Hindlimb muscle (tissue), 1 donor: ENCODE data around the gene SIX3. TPM values are rescaled to one million over a fixed set of nuclear protein-coding genes. Genes with fewer than 3 reads are reported as not detected.

Source experiments
- DNase-seq: peaks from one replicate; pipeline ENCODE4 v3.0.0-alpha.2; 2013
- polyA plus RNA-seq: library from polyadenylated mRNA; unstranded; fragments of 120-200 nt; gene quantifications from one replicate; pipeline ENCODE4 v1.2.1, GENCODE V29; 2013; ENCODE audit not compliant: insufficient read length

Gene SIX3
- polyA plus RNA-seq, 1 donor: not detected

DNA sequence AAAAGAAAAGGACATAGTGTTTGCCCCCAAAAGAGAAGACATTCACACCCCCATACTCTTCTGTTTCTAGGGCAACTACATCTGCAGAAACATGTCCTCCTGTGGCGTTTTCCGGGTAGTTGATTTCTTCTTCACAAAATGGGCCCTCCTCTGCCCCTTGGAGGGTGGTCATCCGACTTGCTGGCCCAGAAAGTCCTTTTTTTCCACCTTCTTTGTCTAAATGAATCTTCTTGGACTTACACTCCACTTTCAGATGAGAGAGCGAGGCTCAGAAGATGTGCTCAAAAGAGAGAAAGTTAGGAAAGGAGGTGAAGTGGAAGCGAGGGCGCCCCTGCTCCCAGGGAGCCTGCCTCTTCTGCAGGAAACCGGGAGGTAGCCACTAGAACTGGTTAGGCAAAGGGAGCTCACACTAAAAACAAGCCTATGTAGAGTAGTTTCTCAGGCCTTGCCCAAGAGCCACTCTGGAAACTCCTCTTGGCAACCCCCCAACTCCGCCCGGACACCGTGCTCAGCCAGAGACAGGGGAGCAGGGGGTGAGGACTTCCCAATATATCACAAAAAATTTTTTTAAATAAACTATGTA is 10.2 kb upstream of the SIX3 start:
- no peak for DNase-seq

DNA sequence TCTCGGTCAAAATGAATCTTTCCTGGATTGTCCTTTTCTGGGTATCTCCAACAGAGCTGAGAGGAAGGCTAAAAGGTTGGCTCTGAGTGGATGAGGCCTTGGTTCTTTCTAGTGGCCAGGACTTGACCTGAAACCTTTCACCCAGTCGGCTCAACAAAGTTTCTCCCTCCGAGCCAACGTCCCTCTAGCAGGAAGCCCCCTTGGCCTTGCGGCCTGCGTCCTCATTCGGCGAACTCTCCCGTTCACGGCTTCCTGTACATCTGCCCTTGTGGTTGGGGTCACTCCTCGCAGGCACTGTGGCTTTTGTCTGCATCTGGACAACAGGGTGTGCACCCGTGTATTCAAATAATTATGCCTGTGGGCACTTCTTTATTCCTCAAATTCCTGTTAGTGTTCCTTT is 9.4 kb upstream of the SIX3 start:
- DNase-seq: no peak

DNA sequence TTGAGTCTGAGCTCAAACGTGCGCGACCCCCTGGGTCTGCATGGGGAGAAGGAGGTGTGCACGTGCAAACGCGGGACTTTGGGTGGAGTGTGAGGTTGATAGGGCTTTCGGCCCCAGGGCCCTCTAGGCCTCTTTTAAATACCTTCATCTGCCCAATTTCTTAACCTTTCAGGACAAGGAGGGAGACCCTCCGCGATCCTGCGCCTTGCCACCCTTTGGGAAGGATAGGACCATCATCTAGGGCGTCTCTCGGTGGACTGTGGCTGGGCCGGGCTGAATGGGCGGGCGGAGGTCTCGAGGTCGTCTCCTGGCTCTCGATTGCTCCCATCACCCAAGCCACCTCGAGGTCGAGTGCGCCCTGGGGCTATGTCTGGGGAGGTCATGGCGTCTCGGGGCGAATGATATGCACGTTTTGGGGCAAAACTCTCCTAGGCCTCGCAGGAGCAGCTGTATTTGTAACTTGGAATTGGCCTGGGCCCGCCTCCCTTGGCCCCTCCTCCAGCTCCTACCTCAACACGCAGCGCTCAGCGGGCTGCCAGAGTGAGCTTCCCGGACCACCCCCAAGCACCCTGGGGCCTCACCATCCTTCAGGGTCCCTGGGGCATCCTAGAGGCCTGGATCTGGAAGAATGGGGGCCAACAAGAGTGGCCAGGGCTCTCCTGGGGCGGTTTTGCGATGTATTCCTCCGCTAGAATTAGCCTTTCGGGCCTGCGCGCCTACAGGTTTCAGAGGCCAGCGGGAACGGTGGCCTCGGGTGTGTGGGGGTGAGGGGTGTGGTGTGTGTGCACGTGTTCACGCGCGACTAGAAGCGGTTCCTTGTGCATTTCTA is 8.7 kb upstream of the SIX3 start:
- no peak for DNase-seq

DNA sequence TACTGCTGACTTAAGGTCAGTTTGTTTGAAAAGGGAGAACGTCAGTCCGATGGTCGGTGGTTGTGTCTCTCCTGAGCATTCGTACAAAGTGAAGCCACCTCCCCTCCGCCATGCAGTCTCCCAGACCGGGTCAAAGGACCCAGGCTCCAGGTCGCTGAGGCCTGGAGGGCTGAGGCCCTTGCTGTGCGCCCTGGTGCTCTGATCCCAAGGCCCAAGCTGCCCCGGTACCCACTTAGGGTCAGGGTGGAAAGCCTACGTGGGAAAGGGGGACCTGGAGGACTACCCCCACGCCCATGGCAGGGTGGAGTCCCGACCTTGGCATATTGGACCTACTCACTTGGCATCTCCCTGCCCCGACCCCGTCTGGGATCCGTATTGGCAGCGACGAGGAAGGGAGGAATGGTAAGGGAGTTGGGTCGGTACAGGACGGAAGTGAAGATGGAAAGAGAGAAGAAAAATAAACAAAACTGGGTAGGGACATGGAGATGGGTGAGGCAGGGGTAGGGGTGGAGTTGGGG is 8.0 kb upstream of the SIX3 start:
- DNase-seq: no peak

DNA sequence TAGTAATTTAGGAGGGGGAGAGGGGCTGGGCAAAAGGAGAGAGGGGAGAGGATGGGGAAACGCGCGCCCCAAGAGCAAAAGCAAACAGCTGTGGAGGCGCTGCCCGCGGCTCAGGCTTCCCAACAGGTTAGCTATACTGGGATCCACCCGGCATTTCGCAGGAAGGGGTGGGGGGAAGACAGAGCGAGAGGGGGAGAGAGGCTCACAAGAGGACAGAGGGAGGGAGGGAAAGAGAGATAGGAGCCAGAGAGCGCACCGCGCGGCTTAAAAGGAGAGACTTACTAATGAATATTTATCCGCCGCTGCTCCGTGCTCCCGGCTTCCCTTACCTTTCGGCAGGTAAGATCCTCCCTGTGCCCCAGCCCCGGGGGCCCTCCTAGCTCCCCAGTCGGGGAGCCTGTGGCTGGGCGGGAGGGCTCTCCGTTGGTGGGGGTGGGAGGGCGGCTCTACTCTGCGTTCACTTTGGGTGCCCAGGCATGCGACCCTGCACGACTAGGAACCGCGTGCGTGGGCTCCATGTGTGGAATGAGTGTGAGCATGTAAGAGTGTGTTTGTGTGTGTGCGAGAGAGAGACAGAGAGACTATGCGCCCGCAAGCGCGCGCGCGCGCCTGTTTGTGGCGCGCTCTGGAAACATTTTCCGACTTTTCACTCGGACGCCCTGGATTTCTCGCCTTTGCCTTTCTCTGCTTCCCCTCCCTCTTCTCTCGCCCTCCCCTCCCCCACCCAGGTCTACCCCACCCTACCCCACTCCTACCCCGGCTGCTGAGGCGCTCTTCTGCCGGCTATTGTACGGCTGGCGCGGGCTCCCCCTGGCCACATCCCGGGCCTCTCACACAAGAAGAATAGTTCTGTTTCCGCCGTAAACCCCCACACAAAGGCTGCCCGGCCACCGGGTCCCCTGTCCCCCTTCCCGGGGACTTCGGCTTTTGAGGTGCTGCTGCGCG is 7.2 kb upstream of the SIX3 start:
- DNase-seq: no peak

DNA sequence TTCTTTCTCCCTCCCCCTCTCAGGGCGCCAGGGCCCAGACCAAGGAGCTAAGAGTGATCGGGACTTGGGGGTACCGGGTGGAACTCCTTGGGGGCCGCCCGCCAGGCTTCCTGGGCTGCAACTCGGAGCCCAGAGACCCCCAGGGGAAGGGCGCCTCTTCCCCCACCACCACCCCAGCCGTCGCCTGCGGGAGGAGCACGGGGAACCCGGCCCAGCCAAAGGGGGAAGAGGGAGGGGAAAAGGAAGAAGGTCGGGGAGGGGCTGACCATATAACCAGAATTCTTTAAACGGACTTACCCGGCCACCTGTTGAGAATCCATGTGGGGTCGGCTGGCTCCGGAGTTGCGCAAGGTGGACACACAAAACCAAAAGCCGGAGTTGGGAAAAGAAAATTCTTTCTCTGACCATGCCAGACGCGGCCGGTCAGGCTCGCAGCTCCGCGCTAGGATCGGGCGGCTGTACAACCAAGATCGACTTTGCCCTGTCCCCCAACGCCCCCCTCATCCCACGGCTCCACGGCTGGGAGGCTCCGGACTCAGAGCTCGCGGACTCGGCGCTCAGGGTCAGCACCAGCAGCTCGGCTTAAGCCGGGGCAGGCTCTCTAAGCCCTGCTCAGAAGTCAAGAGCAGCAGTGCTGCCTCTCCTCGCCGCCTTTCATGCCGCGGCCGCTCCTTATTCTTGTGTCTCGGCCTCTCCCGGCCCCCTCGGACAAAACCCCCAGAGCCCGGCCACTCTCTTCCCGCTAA is 6.3 kb upstream of the SIX3 start:
- DNase-seq: no peak

DNA sequence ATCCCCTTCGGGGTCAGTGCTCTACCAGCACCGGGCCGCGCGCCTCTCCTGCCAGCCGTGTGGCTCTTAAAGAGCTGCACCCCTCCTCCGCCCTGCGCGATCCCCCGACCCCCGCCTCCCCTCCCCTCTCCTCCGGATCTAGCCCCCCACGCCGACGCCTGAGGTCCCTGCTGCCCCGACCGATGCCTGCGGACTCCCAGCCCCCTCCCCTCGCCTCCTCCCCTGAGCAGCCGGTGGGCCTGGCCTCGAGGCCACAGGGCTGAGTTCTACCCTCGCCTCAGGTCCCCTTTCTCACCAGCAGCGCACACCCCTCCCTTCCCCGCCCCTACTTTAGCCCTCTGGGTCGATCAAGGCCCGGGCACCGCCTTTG is 5.8 kb upstream of the SIX3 start:
- no peak for DNase-seq

DNA sequence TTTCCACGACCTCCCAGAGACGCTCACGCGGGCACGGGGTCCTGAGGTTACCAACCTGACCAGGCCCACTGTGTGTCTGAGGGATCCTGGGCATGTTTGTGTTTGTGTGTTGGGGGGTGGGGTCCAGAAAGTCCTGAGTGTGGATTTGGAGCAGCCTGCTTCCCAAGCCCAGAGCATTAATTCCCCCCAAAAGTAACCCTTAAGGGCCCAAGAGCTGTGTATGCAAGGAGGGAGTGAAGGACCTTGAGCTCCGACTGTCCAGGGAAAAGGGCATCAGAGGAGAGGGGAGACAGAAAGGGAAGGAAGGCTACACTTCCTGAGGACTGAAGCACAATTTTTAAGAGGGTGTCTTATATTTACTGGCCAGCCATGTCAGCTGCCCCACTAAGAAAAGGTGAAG is 5.2 kb upstream of the SIX3 start:
- DNase-seq: no peak

DNA sequence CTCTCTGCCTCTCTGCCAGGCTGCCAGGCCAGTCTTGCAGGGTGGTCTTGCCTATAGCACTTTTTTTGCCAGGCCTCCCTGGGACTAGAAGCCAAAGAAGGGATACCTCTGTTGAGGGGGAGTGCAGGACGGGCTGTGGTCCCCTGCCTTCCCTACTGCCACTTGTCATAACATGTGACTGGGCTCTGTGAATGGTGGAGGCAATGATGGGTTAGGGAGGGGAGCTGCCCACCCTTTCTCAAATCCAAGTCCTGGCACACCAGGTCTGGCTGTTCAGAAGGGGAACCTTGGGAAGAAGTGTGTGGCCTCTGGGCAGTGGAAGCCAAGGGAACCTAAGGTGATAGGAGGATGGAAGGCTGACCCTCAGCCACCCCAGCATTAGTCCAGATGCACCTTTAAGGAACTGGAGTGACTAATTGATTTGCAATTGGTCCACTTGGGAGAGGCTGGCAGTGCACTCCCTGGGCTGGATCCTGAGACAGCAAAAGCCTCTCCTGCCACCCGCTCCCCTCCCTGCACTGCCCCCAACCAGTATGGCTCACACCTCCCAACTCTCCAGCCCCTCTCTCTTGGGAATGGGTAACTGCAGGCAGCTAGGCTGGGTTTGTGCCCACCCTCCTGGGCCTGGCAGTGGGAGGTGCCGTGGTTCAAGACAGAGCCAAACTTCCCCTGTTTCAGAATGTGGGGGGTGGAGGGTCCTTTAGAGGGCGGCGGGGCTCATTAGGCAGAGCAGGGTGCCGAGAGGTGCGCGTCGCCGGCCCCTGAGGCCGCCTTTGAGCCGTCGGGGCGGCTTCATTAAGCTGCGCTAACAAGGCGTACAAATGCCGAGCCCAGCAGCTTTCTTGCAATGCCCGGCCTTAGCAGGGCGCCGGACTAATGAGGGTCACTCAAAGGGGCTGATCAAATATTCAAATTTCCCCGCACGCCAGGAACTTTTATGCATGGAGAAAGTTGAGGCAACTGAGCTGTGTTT is 4.5 kb upstream of the SIX3 start:
- no peak for DNase-seq

DNA sequence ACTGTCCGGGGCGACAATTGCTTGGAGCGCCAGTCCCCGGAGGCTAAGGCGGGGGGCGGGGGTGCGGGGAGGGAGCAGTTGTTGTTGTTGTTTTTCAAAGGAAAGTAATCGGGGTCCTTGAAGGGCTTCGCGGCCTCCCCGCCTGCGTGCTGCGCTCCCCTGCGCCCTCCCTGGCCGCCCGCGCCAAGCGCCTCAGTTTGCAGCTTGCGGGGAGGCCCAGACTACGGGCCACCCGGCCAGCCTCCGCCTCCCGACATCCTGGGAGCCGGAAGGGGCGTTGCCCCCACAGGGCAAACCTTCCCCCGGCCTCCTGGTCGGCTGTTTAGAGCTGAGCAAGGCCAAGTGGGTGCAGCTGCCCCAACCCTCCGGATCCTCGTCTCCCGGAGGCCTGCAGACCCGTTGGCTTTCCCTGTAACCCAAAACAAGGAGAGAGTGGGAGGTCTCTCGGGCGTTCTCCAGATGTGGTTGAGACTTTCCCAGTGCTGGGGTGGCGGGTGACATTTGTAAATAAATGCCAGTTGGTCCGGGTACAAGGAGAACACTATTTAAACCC is 3.7 kb upstream of the SIX3 start:
- DNase-seq: no peak

DNA sequence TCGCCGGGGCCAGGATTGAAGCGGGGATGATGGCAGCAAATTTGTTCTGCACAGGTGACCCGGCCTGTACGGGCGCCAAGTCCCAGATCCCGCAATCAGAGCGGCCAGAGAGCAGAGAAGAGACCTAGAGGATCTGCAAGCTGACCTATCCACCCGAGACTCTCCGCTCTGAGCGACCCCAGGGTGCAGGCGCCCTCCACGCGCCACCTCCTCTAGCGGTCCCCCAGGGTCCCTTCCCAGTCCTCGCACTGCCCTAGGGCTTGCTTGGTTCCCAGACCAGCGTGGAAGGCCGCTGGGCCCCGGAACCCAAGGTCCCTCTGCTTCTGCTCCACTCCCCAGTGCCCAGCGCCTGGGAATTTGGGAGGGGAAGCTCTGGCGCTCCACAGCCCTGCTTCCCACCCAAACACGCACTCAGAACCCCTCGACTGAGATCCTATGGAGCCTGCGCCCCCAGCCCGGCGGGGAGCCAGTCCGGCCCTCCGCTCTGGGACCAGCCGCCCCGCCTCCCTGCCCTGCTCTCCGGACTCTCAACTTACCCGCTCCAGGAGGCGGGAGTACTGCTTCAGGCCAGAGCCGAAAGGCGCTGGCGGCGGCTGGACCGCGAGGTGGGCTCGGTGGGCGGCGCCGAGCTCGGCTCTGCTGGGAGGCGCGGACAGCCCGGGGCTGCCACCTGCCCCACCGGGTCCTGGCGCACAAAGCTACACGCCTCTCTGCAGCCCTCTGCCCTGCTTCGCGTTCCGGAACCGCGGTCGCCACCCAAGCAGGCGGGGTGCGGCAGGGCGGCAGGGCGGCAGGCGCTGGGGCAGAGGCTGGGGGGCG is 3.0 kb upstream of the SIX3 start:
- no peak for DNase-seq

DNA sequence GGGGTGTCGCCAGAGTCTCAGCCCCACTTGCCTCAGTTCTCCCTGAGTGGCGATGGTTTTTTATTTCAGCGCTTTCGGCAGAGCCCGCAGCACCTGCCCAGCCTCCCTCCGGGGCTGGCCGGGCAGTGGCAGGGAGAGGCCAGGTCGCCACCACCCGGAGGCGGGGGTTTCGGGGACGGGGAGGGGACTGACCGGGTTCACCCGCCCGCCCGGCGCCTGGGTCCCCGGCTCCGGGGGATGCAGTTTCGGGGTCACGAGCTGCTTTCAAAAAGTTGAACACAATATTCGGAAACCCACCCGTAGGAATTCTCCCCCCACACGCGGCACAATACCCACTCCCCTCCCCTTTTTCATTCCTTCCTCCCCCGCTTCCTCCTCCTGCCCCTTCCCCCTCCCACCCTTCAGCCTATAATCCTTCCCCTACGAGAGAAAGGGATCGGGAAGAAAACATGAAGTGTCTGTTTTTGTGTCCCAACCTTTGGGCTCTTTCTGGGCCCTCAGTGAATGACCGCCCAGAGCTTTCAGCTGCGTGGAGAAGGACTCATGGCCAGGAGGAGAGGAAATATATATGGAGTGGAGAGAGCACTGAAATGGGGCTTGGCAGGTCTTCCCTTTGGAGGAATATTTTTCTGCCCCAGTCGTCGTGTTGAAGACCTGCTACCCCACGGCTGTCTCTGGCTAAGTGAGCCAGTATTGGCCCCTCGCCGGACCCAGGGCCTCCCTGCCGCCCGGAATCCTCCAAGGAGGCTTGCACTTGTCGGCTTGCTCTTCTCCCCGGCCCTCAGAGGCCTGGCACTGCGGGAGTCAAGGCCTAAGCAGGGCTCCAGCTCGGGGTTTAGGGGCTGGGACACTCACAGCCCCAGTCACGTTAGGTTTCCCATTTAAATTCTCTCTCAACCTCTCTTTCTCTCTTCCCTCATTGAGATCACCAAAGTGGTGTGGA is 2.1 kb upstream of the SIX3 start:
- no peak for DNase-seq

DNA sequence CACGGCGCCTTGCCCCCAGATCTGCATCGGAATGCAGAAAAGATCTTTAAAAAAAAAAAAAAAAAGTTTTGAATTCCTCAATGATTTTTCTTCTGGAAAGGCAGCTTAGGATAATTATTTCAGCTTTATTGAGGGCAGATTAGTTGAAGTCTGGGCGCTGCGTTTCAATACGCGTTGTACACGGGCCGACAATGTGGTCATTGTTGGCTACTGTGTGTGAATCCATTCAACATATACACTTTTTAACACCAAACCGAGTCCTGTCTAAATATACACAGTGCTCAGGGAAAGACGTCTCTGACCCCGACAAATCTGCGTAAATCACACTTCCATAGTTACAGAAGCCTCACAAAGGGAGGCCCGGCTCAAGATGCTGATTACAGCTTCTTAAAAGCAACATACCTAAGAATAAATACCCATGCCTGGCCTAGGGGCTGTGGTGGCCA is 1.4 kb upstream of the SIX3 start:
- no peak for DNase-seq

DNA sequence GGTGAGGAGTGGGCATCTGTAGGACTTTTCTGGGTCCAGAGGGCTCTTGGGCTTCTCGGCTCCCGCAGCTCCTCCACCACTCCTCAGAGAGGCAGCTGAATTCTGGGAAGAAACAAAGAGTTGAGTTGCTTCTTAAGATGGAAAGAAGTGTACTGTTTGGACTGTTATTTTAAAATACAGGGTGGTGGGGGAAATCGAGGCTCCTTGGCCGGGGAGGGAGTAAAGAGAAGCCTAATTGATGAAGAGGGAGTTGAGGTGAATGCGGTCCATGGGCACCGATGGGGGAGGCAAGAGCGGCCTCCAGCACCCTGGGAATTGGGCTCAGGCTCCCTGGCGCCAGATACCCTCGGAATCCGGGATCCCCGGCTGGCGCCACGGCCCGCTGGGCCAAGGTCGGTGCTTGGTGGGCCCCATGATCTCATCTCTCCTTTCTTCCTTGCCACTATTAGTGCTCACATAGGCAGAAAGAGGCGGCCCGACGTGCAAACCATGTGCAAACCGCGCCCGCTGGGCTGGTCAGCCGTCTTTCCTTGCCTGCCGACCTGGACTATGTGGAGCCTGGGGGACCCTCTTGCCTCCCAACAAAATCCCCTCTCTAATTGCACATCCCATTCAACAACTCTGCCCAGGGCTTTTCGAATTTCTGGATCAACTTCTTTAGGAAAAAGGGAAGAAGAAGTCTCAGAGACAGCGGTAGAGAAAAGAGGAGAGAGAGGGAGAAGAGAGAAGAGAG is 604 bp upstream of the SIX3 start:
- no peak for DNase-seq

DNA sequence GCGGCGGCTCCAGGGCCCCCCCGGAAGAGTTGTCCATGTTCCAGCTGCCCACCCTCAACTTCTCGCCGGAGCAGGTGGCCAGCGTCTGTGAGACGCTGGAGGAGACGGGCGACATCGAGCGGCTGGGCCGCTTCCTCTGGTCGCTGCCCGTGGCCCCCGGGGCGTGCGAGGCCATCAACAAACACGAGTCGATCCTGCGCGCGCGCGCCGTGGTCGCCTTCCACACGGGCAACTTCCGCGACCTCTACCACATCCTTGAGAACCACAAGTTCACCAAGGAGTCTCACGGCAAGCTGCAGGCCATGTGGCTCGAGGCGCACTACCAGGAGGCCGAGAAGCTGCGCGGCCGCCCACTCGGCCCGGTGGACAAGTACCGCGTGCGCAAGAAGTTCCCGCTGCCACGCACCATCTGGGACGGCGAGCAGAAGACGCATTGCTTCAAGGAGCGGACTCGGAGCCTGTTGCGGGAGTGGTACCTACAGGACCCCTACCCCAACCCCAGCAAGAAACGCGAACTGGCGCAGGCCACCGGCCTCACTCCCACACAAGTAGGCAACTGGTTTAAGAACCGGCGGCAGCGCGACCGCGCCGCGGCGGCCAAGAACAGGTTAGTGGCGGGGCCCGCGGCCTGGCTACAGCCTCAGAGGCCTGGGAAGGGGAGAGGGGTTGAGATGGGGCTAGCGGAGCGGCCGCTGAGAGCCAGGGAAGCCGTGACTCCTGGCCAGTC is 965 bp downstream of the SIX3 start:
- no peak for DNase-seq

DNA sequence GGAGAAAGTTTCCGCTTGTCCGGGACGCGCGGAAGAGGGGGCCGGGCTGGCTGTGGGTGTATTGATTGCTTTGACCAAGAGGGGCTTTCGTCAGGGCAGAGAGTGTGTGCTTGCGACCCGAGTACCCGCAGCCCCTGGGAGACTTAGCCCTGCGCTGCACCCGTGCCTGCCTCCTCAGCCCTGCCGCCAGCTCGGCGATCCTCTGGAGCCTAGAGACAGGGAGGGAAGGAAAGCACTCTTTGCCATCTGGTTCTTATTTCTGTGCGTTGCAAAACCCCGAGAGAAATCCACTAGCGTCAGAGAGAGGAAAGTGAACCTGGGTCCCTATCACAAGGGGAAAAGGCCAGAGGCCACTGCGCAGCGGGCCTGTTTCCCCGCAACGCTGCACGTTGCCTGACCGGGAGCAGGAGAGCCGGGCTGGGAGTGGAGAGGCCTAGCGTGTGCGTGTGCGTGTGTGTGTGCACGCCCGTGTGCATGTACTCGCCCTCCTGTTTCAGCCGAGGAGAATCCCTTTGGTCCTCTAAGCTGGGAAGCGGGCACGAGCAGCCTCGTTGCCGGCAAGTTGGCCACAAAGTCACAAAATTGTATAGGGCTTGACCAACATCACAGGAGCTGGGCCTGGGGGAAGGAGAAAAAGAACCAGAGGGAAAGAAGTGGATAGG is 1.7 kb downstream of the SIX3 start:
- DNase-seq: no peak

DNA sequence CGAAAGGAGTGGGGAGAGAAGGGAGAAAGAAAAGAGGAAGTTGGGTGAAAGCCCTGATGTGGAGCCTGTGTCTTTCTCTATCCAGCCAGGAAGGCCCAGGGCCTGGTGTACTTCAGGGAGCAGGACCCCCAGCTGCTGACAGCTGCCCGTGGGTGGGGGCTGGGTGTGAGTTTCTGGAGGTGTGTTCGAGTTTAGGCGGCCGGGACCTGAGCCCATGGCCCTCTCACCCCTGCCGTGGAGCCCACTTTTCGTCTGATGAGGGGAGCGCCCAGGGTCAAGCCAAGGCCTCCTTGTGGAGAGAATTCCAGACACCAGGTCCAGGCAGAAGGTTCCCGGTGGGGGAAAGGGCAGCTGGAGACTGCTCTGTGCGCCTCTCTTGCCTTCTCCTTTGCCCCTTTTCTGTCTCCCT is 2.2 kb downstream of the SIX3 start:
- no peak for DNase-seq
